ENCODE data around the gene KISS1R.
"Not testable (repeated sequence)": the region's sequence is repeated elsewhere in the genome, so short reads cannot be mapped to it uniquely, and the experiment has no call there.

The KISS1R gene

DNA sequence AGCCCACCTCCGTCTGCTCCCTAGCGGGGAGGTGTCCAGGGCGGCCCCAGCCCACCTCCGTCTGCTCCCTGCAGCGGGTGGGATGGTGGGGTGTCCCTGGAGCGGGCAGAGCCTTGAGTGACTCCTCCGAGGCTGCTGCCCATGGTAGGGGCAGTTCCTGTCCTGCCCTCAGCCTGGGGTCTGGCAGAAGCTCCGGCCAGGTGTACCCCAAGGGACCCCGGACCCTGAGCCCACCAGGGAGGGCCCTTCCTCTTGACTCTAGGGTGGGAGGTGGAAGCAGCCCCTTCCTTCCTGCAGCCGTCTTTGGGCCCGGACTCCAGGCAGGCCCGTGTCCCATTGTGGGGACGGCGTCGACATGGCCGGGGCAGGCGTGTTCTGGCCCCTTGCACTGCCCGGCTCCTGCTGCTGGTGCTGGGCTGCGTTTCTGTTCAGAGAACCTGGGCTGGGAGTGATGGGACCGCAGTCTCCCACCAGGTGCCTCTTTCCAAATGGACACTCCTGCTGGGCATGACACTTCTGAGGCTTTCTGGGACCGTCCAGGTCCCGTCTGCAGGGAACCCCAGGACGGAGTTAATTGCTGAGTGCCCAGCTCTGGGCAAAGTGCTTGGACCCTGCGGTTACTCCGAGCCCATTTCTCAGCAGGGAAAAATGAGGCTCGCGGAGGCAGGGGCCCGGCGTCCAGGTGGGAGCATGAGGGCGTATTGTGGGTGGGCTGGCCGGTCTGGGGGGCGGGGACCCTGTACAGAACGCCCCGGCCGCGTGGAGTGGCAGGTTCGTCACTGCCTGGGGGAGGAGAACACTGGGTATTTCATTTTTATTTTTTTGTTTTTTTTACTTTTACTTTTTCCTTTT is 28.5 kb downstream of the KISS1R start:
- in situ Hi-C loops (cut with HindIII; ENCODE audit: low pct_ligation_motif_present, low pct_unique_long_range_greater_than_20kb, low sequenced_read_pairs): no loop called here
- DNase-seq: no peak

DNA sequence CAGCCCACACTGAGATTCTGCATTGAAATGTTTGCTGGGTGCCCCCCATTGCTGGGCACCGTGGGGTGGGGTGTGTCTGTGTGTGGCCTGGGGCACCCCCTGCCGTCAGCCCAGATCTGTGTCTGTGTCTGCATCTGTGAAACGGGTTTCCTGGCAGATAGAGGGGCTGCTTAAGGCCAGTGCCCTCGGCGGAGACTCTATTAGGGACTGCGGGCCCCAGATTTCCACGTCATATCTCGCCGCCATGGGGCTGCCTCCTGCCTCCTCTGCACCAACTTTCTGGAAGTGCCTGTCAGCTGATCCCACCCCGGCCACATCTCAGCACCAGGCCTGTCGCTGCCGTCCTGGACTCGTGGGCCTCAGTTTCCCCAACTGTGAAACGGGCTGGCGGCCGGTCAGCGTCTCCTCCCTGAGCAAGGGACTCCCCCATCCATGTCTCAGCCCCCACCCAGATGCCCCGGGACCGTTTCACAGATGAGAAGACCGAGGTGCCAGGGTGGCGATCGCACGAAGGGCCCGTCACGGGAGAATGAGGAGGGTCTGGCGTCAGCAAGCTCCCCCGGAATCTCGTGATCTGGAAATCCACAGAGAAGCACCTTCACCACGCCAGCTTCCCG is 30.1 kb downstream of the KISS1R start:
- in situ Hi-C loops (cut with HindIII; ENCODE audit: low pct_ligation_motif_present, low pct_unique_long_range_greater_than_20kb, low sequenced_read_pairs): no loop called here
- no peak for DNase-seq

- in situ Hi-C loops (cut with HindIII; ENCODE audit: low pct_ligation_motif_present, low pct_unique_long_range_greater_than_20kb, low sequenced_read_pairs): no loop called here
- DNase-seq: no peak
Measured at GRCh38 chr19:947707-948539, 30.8 kb downstream of the KISS1R start.

GRCh38 chr19:948842-949496 is 31.8 kb downstream of the KISS1R start:
- in situ Hi-C loops (cut with HindIII; ENCODE audit: low pct_ligation_motif_present, low pct_unique_long_range_greater_than_20kb, low sequenced_read_pairs): no loop called here
- DNase-seq: no peak

- in situ Hi-C loops (cut with HindIII; ENCODE audit: low pct_ligation_motif_present, low pct_unique_long_range_greater_than_20kb, low sequenced_read_pairs): no loop called here
Measured at GRCh38 chr19:950352-951066, 33.4 kb downstream of the KISS1R start.

GRCh38 chr19:952049-952679 is 35.0 kb downstream of the KISS1R start:
- no peak for DNase-seq
- in situ Hi-C loops (cut with HindIII; ENCODE audit: low pct_ligation_motif_present, low pct_unique_long_range_greater_than_20kb, low sequenced_read_pairs): no loop called here

More at GRCh38 chr19:950352-951066, 33.4 kb downstream of the KISS1R start:
- no peak for DNase-seq

DNA sequence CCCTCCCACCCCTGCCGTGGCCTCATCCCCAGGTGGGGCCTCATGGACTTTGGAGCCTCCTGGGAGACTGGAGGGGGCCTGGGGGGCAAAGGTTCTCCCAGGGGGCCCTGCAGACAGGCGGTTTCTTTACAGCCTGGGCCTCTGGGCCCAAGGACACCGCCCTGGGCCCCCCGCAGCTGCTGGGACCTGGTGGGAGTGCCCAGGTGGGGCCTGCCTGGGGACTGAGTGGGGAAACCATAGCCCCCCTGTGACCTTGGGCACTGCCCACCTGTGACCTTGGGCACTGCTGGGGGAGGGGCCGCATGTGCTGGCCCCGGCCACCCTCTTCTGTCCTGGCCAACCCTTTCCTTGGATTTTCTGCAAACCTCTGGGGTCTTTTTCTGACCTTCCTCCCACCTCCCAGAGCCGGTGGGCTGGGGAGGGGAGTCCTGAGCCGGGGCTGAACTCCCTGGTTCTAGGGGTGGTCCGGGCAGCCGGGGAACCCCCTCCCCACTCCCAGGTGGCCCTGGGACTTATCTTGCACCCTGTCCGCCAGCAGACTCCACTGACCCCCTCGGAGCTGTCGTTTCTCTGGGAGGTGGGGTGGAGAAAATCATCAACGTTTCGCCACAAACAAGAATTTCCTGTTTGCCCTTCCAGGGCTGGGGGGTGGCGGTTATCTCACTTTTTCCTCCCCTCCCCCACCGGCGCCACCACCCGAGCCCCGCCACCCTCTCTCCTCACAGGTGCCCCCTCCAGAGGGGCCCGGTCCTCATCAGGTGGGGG is 35.7 kb downstream of the KISS1R start:
- in situ Hi-C loops (cut with HindIII; ENCODE audit: low pct_ligation_motif_present, low pct_unique_long_range_greater_than_20kb, low sequenced_read_pairs): no loop called here
- DNase-seq: no peak

GRCh38 chr19:953445-954271 is 36.5 kb downstream of the KISS1R start:
- in situ Hi-C loops (cut with HindIII; ENCODE audit: low pct_ligation_motif_present, low pct_unique_long_range_greater_than_20kb, low sequenced_read_pairs): no loop called here
- DNase-seq: no peak

DNA sequence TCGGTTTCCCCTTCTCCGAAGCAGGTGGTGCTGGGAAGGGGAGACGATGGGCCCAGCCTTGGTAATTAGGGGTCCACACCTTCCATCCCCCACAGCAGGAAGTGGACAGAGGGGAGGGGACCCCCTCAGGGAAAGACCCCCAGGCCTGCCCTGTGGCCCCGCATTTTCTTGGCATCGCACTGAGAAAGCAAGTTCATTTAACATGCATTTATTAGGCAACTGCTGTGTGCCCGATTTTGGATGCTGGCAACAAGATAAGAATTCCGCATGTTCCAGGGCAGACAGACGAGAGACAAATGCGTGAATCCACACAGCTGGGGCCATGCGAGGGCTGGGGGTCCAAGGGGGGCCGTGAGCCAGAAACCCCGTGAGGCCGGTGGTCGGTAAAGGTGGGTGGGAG is 37.1 kb downstream of the KISS1R start:
- in situ Hi-C loops (cut with HindIII; ENCODE audit: low pct_ligation_motif_present, low pct_unique_long_range_greater_than_20kb, low sequenced_read_pairs): no loop called here
- DNase-seq: no peak

DNA sequence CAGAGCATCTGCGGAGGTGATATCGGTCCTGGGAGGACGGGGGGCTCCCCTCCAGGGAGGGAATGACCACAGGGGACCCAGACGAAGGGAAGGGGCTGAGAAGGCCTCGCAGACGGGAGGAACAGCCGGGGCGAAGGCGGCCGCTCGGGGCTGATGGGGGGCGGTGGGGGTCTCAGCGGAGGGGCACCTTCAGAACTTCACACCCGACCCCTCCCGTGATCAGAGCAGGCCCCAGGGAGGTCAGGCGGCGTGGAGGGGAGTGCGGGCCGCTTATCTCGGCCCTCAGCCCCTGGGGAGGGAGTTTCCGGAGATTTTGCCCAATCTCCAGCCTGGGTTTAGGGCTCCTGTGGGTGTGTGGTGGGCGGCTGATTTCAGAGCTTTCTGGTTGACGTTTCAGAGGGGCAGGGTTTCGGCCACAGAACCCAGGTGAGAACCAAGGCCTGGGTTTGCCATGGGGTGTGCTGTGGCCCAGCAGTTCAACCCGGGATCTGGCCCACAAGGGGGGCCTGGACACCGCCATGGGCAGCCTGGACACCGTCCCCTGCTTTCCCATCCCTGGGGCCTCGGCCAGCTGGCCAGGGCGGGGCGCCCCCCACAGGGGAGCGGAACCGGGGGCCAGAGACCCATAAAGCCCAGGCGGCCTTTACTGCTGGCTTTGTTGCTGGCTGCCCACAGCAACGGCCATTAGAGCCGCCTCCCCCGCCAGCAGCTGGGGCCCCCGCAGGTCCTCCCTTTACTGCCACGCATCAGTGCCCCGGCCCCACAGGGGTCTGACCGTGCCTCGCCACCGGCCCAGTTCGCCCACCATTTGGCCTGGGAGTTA is 37.8 kb downstream of the KISS1R start:
- no peak for DNase-seq
- in situ Hi-C loops (cut with HindIII; ENCODE audit: low pct_ligation_motif_present, low pct_unique_long_range_greater_than_20kb, low sequenced_read_pairs): no loop called here

DNA sequence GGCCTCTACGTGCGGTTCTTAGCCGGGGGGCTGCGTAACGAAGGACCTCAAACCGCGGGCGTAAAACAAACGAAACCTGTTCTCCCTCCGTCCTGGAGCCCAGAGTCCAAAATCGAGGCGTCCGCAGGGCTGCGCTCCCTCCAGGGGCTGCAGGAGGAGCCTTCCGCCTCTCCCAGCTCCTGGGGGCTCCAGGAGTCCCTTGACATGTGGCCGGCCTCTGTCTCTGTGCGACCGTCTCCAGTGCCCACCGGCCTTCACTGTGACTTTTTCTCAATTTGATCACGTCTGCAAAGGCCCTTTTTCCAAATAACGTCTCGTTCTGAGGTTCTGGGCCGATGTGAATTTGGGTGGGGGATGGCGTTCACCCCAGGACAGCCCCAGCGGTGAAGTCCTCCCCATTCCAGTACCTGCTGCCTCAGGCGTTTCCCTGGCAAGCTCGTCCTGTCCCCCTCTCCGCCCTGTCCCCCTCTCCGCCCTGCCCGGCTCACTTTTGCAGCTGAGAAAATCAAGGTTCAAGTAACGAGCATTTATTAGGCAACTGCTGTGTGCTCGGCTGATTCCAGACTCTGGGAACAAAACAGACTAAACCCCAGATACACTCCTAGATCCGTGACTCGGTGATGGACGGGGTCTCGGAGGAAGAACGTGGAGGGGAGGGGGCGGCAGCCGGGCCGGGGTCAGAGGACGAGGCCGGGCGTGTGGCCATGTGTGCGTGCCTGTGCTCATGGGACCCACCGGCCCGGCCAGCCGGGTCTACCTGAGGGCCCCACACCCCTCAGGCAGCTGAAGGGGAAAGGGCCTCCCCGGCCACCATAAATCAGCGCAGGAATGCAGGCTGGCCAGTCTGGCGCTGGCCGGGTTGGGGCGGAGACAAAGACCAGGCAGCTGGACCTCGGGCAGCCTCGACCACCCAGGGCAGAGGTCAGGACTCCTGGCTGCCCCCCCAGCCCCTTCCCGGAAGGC is 39.0 kb downstream of the KISS1R start:
- no peak for DNase-seq
- in situ Hi-C loops (cut with HindIII; ENCODE audit: low pct_ligation_motif_present, low pct_unique_long_range_greater_than_20kb, low sequenced_read_pairs): no loop called here

DNA sequence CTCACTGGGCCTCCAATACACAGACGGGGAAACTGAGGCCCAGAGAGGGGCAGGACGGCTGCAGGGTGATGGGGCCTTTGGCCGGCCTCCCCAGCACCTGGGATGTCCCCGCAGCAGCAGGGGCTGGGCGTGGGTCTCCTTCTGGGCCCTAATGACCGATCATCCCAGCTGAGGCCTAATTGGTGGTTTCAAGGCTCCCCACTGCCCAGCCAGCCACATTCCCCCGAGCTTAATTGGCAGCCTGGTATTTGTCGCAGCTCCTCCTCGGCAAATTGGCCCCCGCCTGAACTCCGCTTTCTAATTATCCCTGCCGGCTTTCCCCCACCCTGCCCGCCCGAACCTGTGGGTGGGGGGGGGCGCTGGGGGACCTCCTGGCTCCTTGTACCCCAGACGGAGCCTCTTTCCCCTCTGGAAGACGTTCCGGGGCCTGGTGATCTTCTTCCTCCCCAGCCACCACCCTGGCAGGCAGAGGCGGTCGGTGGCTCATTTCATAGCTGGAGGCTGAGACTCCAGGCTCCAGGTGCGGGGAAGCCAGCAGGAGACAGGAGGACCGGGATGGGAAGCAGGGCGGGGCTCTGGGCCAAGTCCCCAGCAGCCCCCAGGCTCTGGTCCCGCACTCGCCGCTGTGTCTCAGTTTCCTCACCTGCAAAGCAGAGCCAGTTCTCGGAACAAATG is 39.8 kb downstream of the KISS1R start:
- in situ Hi-C loops (cut with HindIII; ENCODE audit: low pct_ligation_motif_present, low pct_unique_long_range_greater_than_20kb, low sequenced_read_pairs): no loop called here
- DNase-seq: no peak

DNA sequence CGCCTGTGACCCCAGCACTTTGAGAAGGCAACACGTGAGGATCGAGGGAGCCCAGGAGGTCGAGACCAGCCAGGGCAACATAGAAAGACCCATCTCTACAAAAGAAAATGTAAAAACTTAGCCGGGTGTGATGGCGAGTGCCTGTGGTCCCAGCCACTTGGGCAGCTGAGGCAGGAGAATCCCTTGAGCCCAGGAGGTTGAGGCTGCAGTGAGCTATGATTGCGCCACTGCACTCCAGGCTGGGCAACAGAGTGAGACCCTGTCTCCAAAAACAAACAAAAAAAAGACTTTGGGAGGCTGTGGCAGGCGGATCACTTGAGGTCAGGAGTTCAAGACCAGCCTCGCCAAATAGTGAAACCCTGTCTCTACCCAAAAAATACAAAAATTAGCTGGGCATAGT is 40.4 kb downstream of the KISS1R start:
- DNase-seq; in situ Hi-C loops (cut with HindIII; ENCODE audit: low pct_ligation_motif_present, low pct_unique_long_range_greater_than_20kb, low sequenced_read_pairs): not testable (repeated sequence)
